ENCODE measurements around the gene PCYT2. TPM values are rescaled to one million over a fixed set of nuclear protein-coding genes. Genes with fewer than 3 reads are reported as not detected.

The PCYT2 gene
- total and polyA plus RNA-seq, 2 donors (not counting 1 experiment from before 2014, with no cell fraction given), result 46.0 to 65.6 TPM

- no peaks in the 10 kb centered on the region for H3K9me3 ChIP-seq (ENCODE audit: control insufficient read depth, insufficient read depth, low read depth, low read length)
- no peak for DNase-seq (ENCODE audit: low read depth in 2 of 2)
- TF ChIP-seq EZH2 (IDR thresholded peaks at IDR 0.05; ENCODE audit: low read length, missing control alignments) (no peak), CTCF (conservative IDR thresholded peaks at IDR 0.05 in 1 of 2, IDR thresholded peaks at IDR 0.05 in 1 of 2; ENCODE audit: low read depth in 1 of 2, low read length in 2 of 2) (no peak)
- H3K9ac ChIP-seq (ENCODE audit: insufficient read depth, low read length), result no peak overlapping the region
- no peak overlapping the region for H3K27ac ChIP-seq (ENCODE audit: insufficient read depth, low read length)
- H3K4me3 ChIP-seq (replicated peaks in 1 of 4; ENCODE audit: control extremely low read depth in 1 of 4, insufficient read depth in 1 of 4, low read depth in 3 of 4, low read length in 4 of 4), result no peak overlapping the region
- no peak overlapping the region for H3K4me2 ChIP-seq (ENCODE audit: extremely low read depth, insufficient read depth, low read length)
- H3K79me2 ChIP-seq (ENCODE audit: control insufficient read depth, insufficient read depth, low read length), result no peaks in the 10 kb centered on the region
- H4K20me1 ChIP-seq (ENCODE audit: control insufficient read depth, extremely low read depth, insufficient read depth, low read length), result no peaks in the 10 kb centered on the region
- peaks cover 4% of the 10 kb centered on the region for H3K36me3 ChIP-seq (ENCODE audit: control insufficient read depth, insufficient read depth, low read length)
- no peak overlapping the region for H2AFZ ChIP-seq (ENCODE audit: low read length)
- no peaks in the 10 kb centered on the region for H3K4me1 ChIP-seq (ENCODE audit: control insufficient read depth, extremely low read depth, insufficient read depth, low read length)
- H3K27me3 ChIP-seq (ENCODE audit: control insufficient read depth, insufficient read depth, low read length), result no peaks in the 10 kb centered on the region
Measured at GRCh38 chr17:81879121-81879520, 32.1 kb downstream of the PCYT2 start.

- no peak overlapping the region for H3K4me2 ChIP-seq (ENCODE audit: extremely low read depth, insufficient read depth, low read length)
- DNase-seq (ENCODE audit: low read depth in 2 of 2), result no peak
- no peaks in the 10 kb centered on the region for H3K79me2 ChIP-seq (ENCODE audit: control insufficient read depth, insufficient read depth, low read length)
- no peaks in the 10 kb centered on the region for H3K27me3 ChIP-seq (ENCODE audit: control insufficient read depth, insufficient read depth, low read length)
- no peak overlapping the region for H3K9ac ChIP-seq (ENCODE audit: insufficient read depth, low read length)
- H3K4me3 ChIP-seq (replicated peaks in 1 of 4; ENCODE audit: control extremely low read depth in 1 of 4, insufficient read depth in 1 of 4, low read depth in 3 of 4, low read length in 4 of 4), result no peak overlapping the region
- H2AFZ ChIP-seq (ENCODE audit: low read length), result no peak overlapping the region
- H4K20me1 ChIP-seq (ENCODE audit: control insufficient read depth, extremely low read depth, insufficient read depth, low read length), result no peaks in the 10 kb centered on the region
- no peak for TF ChIP-seq EZH2 (IDR thresholded peaks at IDR 0.05; ENCODE audit: low read length, missing control alignments)
- TF ChIP-seq CTCF (conservative IDR thresholded peaks at IDR 0.05 in 1 of 2, IDR thresholded peaks at IDR 0.05 in 1 of 2; ENCODE audit: low read depth in 1 of 2, low read length in 2 of 2), result no peak
- H3K36me3 ChIP-seq (ENCODE audit: control insufficient read depth, insufficient read depth, low read length), result peaks cover 4% of the 10 kb centered on the region
- no peaks in the 10 kb centered on the region for H3K9me3 ChIP-seq (ENCODE audit: control insufficient read depth, insufficient read depth, low read depth, low read length)
- no peak overlapping the region for H3K27ac ChIP-seq (ENCODE audit: insufficient read depth, low read length)
- H3K4me1 ChIP-seq (ENCODE audit: control insufficient read depth, extremely low read depth, insufficient read depth, low read length), result no peaks in the 10 kb centered on the region
Measured at GRCh38 chr17:81878294-81878693, 32.9 kb downstream of the PCYT2 start.

- Histone ChIP-seq H4K20me1 (ENCODE audit: control insufficient read depth, extremely low read depth, insufficient read depth, low read length) (no peaks in the 10 kb centered on the region), H3K79me2 (ENCODE audit: control insufficient read depth, insufficient read depth, low read length) (no peaks in the 10 kb centered on the region), H3K27me3 (ENCODE audit: control insufficient read depth, insufficient read depth, low read length) (no peaks in the 10 kb centered on the region), H3K4me2 (ENCODE audit: extremely low read depth, insufficient read depth, low read length) (no peak overlapping the region), H3K27ac (ENCODE audit: insufficient read depth, low read length) (no peak overlapping the region), H3K4me3 (replicated peaks in 1 of 4; ENCODE audit: control extremely low read depth in 1 of 4, insufficient read depth in 1 of 4, low read depth in 3 of 4, low read length in 4 of 4) (no peak overlapping the region), H3K9ac (ENCODE audit: insufficient read depth, low read length) (no peak overlapping the region), H3K4me1 (ENCODE audit: control insufficient read depth, extremely low read depth, insufficient read depth, low read length) (no peaks in the 10 kb centered on the region), H2AFZ (ENCODE audit: low read length) (no peak overlapping the region), H3K36me3 (ENCODE audit: control insufficient read depth, insufficient read depth, low read length) (peaks cover 4% of the 10 kb centered on the region), H3K9me3 (ENCODE audit: control insufficient read depth, insufficient read depth, low read depth, low read length) (no peaks in the 10 kb centered on the region)
- no peak for TF ChIP-seq EZH2 (IDR thresholded peaks at IDR 0.05; ENCODE audit: low read length, missing control alignments)
- no peak for TF ChIP-seq CTCF (conservative IDR thresholded peaks at IDR 0.05 in 1 of 2, IDR thresholded peaks at IDR 0.05 in 1 of 2; ENCODE audit: low read depth in 1 of 2, low read length in 2 of 2)
- DNase-seq (ENCODE audit: low read depth in 2 of 2), result no peak
Measured at GRCh38 chr17:81877569-81877968, 33.6 kb downstream of the PCYT2 start.
